H9 (cell line): ENCODE results near the gene SNX11. TPM values are rescaled to one million over a fixed set of nuclear protein-coding genes. Genes with fewer than 3 reads are reported as not detected.
A peak's percentile ranks its signal among the peaks of the same experiment; 100 is the strongest.

Experiments
- DNase-seq: peaks from one replicate; pipeline ENCODE4 v3.0.0-alpha.2; 2017
- H2AFZ ChIP-seq: one replicate; pipeline ENCODE4 v1.6.1; 2013; ENCODE audit warnings: mild to moderate bottlenecking, low read length, control low read depth, moderate library complexity
- H2AK5ac ChIP-seq: 2 replicates; pipeline ENCODE4 v1.6.1; 2013; ENCODE audit warnings: low read length, control low read depth, mixed read lengths; ENCODE audit not compliant: insufficient read length
- H2BK120ac ChIP-seq: one replicate; pipeline ENCODE4 v1.6.1; 2013; ENCODE audit warnings: low read depth, mild to moderate bottlenecking, low read length, control low read depth, inconsistent platforms; ENCODE audit not compliant: poor library complexity, severe bottlenecking
- H2BK12ac ChIP-seq: 2 replicates; pipeline ENCODE4 v1.6.1; 2013; ENCODE audit warnings: low read length, control low read depth, mixed read lengths, low read depth; ENCODE audit not compliant: insufficient read length
- H2BK15ac ChIP-seq: 2 replicates; pipeline ENCODE4 v1.6.1; 2013; ENCODE audit warnings: low read depth, low read length, control low read depth
- H2BK20ac ChIP-seq: one replicate; pipeline ENCODE4 v1.6.1; 2013; ENCODE audit warnings: low read depth, mild to moderate bottlenecking, low read length, control low read depth, inconsistent platforms; ENCODE audit not compliant: poor library complexity, severe bottlenecking
- H2BK5ac ChIP-seq: 2 replicates; pipeline ENCODE4 v1.6.1; 2013; ENCODE audit warnings: low read length, control low read depth, mixed read lengths; ENCODE audit not compliant: insufficient read length
- H3K14ac ChIP-seq: 2 replicates; pipeline ENCODE4 v1.6.1; 2013; ENCODE audit warnings: low read length, control low read depth; ENCODE audit not compliant: insufficient read depth
- H3K18ac ChIP-seq: 2 replicates; pipeline ENCODE4 v1.6.1; 2013; ENCODE audit warnings: low read depth, mild to moderate bottlenecking, mixed read lengths, low read length, control low read depth; ENCODE audit not compliant: insufficient read length
- H3K23ac ChIP-seq: 2 replicates; pipeline ENCODE4 v1.6.1; 2013; ENCODE audit warnings: low read length, control low read depth, mixed read lengths, low read depth; ENCODE audit not compliant: insufficient read length
- H3K23me2 ChIP-seq: 2 replicates; pipeline ENCODE4 v1.6.1; 2013; ENCODE audit warnings: low read depth, mild to moderate bottlenecking, mixed read lengths, low read length, control low read depth; ENCODE audit not compliant: insufficient read length, poor library complexity, severe bottlenecking
- H3K27ac ChIP-seq: 2 replicates; pipeline ENCODE4 v1.5.1; 2013; ENCODE audit warnings: low read length, control low read depth, mixed read lengths, low read depth; ENCODE audit not compliant: insufficient read length
- H3K27me3 ChIP-seq: 2 replicates; pipeline ENCODE4 v1.6.1; 2013; ENCODE audit warnings: low read length, control low read depth, inconsistent platforms; ENCODE audit not compliant: insufficient read depth
- H3K4ac ChIP-seq: 2 replicates; pipeline ENCODE4 v1.6.1; 2013; ENCODE audit warnings: low read depth, mild to moderate bottlenecking, control low read depth, inconsistent platforms, low read length, moderate library complexity
- H3K4me1 ChIP-seq: 2 replicates; pipeline ENCODE4 v1.6.1; 2013; ENCODE audit warnings: low read length, control low read depth, inconsistent platforms; ENCODE audit not compliant: insufficient read depth
- H3K4me2 ChIP-seq: 2 replicates; pipeline ENCODE4 v1.6.1; 2013; ENCODE audit warnings: low read length, control low read depth, mixed read lengths; ENCODE audit not compliant: insufficient read length, insufficient read depth
- H3K56ac ChIP-seq: 2 replicates; pipeline ENCODE4 v1.6.1; 2013; ENCODE audit warnings: low read depth, mild to moderate bottlenecking, mixed read lengths, low read length, control low read depth; ENCODE audit not compliant: insufficient read length
- H3K79me1 ChIP-seq: 2 replicates; pipeline ENCODE4 v1.6.1; 2013; ENCODE audit warnings: low read depth, mild to moderate bottlenecking, moderate library complexity, low read length, control low read depth, inconsistent platforms; ENCODE audit not compliant: insufficient read depth, poor library complexity, severe bottlenecking
- H3K79me2 ChIP-seq: 2 replicates; pipeline ENCODE4 v1.6.1; 2013; ENCODE audit warnings: low read length, control low read depth, inconsistent platforms; ENCODE audit not compliant: insufficient read depth
- H3K9ac ChIP-seq: 2 replicates; pipeline ENCODE4 v1.6.1; 2013; ENCODE audit warnings: low read length, control low read depth, mixed read lengths; ENCODE audit not compliant: insufficient read length; ENCODE audit errors: extremely low read depth
- H3K9me3 ChIP-seq: one replicate; pipeline ENCODE4 v1.6.1; 2013; ENCODE audit warnings: low read depth, low read length, inconsistent platforms; ENCODE audit not compliant: control insufficient read depth
- H3T11ph ChIP-seq: one replicate; pipeline ENCODE4 v1.6.1; 2013; ENCODE audit warnings: mild to moderate bottlenecking, low read length, control low read depth, inconsistent platforms
- H4K20me1 ChIP-seq: one replicate; pipeline ENCODE4 v1.6.1; 2013; ENCODE audit not compliant: control insufficient read depth, insufficient read length, insufficient read depth
- H4K5ac ChIP-seq: 2 replicates; pipeline ENCODE4 v1.6.1; 2013; ENCODE audit warnings: low read depth, mild to moderate bottlenecking, mixed read lengths, low read length, control low read depth; ENCODE audit not compliant: insufficient read length
- H4K8ac ChIP-seq: replicated peaks from 2 replicates; pipeline ENCODE4 v1.6.1; 2013; ENCODE audit warnings: low read length, control low read depth, mixed read lengths, low read depth; ENCODE audit not compliant: insufficient read length
- H4K91ac ChIP-seq: 2 replicates; pipeline ENCODE4 v1.6.1; 2013; ENCODE audit warnings: low read depth, mild to moderate bottlenecking, moderate library complexity, mixed read lengths, low read length, control low read depth; ENCODE audit not compliant: insufficient read length
- H3K27ac Mint-ChIP-seq, 3 experiments: 2 replicates in 2 of 3; 3 replicates in 1 of 3; pipeline ENCODE4 v1.8.0; 2020 to 2021; ENCODE audit warnings: mixed read lengths in 3 of 3, mild to moderate bottlenecking in 1 of 3, moderate library complexity in 1 of 3
- H3K27me3 Mint-ChIP-seq: 2 replicates; pipeline ENCODE4 v1.8.0; 2021; ENCODE audit warnings: low read depth, mild to moderate bottlenecking, moderate library complexity, mixed read lengths
- H3K36me3 Mint-ChIP-seq, 3 experiments: 2 replicates in 2 of 3; 3 replicates in 1 of 3; pipeline ENCODE4 v1.8.0; 2020 to 2021; ENCODE audit warnings: low read depth in 3 of 3, mixed read lengths in 3 of 3; ENCODE audit not compliant: insufficient read depth in 1 of 3
- H3K4me1 Mint-ChIP-seq, 2 experiments: 2 replicates each; pipeline ENCODE4 v1.8.0; 2020; ENCODE audit warnings: mixed read lengths in 2 of 2
- H3K4me3 Mint-ChIP-seq, 2 experiments: 2 replicates in 1 of 2; 3 replicates in 1 of 2; pipeline ENCODE4 v1.8.0; 2020 to 2021; ENCODE audit warnings: mild to moderate bottlenecking in 2 of 2, mixed read lengths in 2 of 2, moderate library complexity in 1 of 2
- H3K9me3 Mint-ChIP-seq, 2 experiments: 2 replicates in 1 of 2; 3 replicates in 1 of 2; pipeline ENCODE4 v1.8.0; 2020; ENCODE audit warnings: mild to moderate bottlenecking in 2 of 2, mixed read lengths in 2 of 2, moderate library complexity in 1 of 2
- WGBS: extraction: QIAGEN DNeasy Blood & Tissue Kit; methylation state at CpG from one replicate; pipeline ENCODE4 v1.1.7; 2013; ENCODE audit warnings: missing lambda C conversion rate, low lambda C conversion rate, mixed read lengths; ENCODE audit not compliant: insufficient read length; ENCODE audit errors: extremely low coverage; 5-methylcytosine and 5-hydroxymethylcytosine counted together
- total RNA-seq: library from RNA; stranded (reverse); gene quantifications from 2 replicates; pipeline ENCODE4 v1.2.1, GENCODE V29; 2021
- TF ChIP-seq, protein P1 (sequence below): fragments of 200-600 bp; sonication (generic); conservative IDR thresholded peaks from 3 replicates; pipeline ENCODE4 v1.8.0; 2021; ENCODE audit warnings: antibody characterized with exemption, mild to moderate bottlenecking

The SNX11 gene
- total RNA-seq, 1 experiment from 2014 or later = 20.0 TPM

DNA sequence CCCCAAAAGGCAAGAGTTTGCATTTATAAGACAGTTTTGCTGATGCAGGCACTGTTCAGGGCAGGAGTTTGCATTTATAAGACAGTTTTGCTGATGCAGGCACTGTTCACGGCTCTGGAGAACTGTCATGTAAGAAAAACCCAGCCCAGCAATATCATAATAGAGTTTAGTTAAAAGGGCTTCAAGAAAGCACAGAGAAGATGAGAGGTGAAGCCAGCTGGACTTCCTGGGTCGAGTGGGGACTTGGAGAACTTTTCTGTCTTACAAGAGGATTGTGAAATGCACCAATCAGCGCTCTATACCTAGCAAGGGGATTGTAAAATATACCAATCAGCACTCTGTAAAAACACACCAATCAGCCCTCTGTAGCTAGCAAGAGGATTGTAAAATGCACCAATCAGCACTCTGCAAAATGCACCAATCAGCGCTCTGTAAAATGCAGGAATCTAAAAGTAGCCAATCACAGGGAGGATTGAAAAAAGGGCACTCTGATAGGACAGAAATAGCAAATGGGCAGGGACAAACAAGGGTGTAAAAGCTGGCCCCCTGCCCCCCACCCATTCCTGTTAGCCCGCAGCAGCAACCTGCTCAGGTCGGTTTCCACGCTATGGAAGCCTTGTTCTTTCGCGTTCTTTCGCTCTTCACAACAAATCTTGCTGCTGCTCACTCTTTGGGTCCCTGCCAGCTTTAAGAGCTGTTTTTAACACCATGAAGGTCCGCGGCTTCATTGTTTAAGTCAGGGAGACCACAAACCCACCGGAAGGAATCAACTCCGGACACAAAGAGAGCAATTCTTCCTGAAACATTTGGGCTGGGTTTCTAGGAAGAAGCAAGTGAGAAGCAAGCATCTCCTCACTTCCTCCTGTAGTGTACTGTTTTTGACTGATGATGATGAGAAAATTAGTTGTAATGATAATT lies 4.5 kb upstream of the SNX11 start:
- H3K79me2 ChIP-seq = peaks cover 14% of the 10 kb centered on the region; the same call in 1 of the 2 replicates

More for the DNA sequence above, 4.5 kb upstream of the SNX11 start:
- no peak overlapping the region for H3K4ac ChIP-seq
- H3K9ac ChIP-seq = no peak overlapping the region
- no peaks in the 10 kb centered on the region; a peak in 2 of 7 replicates for H3K36me3 Mint-ChIP-seq
- no peak overlapping the region for H2BK20ac ChIP-seq
- no peak overlapping the region for H2BK12ac ChIP-seq
- H3K9me3 ChIP-seq = no peaks in the 10 kb centered on the region
- H3K9me3 Mint-ChIP-seq = peaks cover 0 to 8% of the 10 kb centered on the region in 2 experiments; a peak in 4 of 5 replicates
- H4K91ac ChIP-seq = no peak overlapping the region
- no peak overlapping the region for H3K23ac ChIP-seq
- no peaks in the 10 kb centered on the region for H3K4me1 ChIP-seq
- H2AFZ ChIP-seq = no peak overlapping the region
- no peak overlapping the region for H3K56ac ChIP-seq
- H3K18ac ChIP-seq = no peak overlapping the region
- H2AK5ac ChIP-seq = no peak overlapping the region
- peaks cover 5 to 16% of the 10 kb centered on the region in 2 experiments for H3K4me1 Mint-ChIP-seq
- H2BK120ac ChIP-seq = no peak overlapping the region
- no peak overlapping the region for H3K27ac ChIP-seq
- no peaks in the 10 kb centered on the region for H4K20me1 ChIP-seq
- H4K5ac ChIP-seq = no peak overlapping the region
- H3T11ph ChIP-seq = no peak overlapping the region
- no peak overlapping the region for H3K4me2 ChIP-seq
- H3K27me3 ChIP-seq = no peaks in the 10 kb centered on the region
- no peak overlapping the region for H3K14ac ChIP-seq
- peaks cover 8% of the 10 kb centered on the region for H3K23me2 ChIP-seq
- no peaks in the 10 kb centered on the region for H3K79me1 ChIP-seq
- H2BK15ac ChIP-seq = no peak overlapping the region
- no peak for DNase-seq
- H3K27ac Mint-ChIP-seq = peak overlapping the region in 1 of 3 experiments; percentile 23; a peak in 1 of 7 replicates
- no peak overlapping the region for H4K8ac ChIP-seq
- no peak overlapping the region for H3K4me3 Mint-ChIP-seq
- TF ChIP-seq, protein P1, sequence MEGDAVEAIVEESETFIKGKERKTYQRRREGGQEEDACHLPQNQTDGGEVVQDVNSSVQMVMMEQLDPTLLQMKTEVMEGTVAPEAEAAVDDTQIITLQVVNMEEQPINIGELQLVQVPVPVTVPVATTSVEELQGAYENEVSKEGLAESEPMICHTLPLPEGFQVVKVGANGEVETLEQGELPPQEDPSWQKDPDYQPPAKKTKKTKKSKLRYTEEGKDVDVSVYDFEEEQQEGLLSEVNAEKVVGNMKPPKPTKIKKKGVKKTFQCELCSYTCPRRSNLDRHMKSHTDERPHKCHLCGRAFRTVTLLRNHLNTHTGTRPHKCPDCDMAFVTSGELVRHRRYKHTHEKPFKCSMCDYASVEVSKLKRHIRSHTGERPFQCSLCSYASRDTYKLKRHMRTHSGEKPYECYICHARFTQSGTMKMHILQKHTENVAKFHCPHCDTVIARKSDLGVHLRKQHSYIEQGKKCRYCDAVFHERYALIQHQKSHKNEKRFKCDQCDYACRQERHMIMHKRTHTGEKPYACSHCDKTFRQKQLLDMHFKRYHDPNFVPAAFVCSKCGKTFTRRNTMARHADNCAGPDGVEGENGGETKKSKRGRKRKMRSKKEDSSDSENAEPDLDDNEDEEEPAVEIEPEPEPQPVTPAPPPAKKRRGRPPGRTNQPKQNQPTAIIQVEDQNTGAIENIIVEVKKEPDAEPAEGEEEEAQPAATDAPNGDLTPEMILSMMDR = no peak
- peaks cover 8% of the 10 kb centered on the region for H3K27me3 Mint-ChIP-seq
- no peak overlapping the region for H2BK5ac ChIP-seq
- WGBS = no CpG with 5 or more reads among the region's 14 CpGs
